Colonic mucosa (tissue), 4 donors: ENCODE data around the gene PTPRM. TPM values are rescaled to one million over a fixed set of nuclear protein-coding genes. Genes with fewer than 3 reads are reported as not detected.

Experiments used
- DNase-seq: peaks from one replicate; pipeline ENCODE4 v3.0.0-alpha.2; 2020
- H3K27ac ChIP-seq: fragments of 200-600 bp; one replicate; pipeline ENCODE4 v1.8.0; 2021
- H3K27me3 ChIP-seq: fragments of 200-600 bp; one replicate; pipeline ENCODE4 v1.8.0; 2021
- H3K36me3 ChIP-seq: fragments of 200-600 bp; one replicate; pipeline ENCODE4 v1.8.0; 2021
- H3K4me1 ChIP-seq: fragments of 200-600 bp; one replicate; pipeline ENCODE4 v1.8.0; 2021; ENCODE audit warnings: mild to moderate bottlenecking
- H3K4me3 ChIP-seq: fragments of 200-600 bp; one replicate; pipeline ENCODE4 v1.8.0; 2021
- H3K9ac ChIP-seq, 2 donors: one replicate each; pipeline ENCODE4 v1.7.0; 2013; ENCODE audit warnings: control low read depth in 2 of 2, low read depth in 2 of 2, low read length in 2 of 2
- H3K9me3 ChIP-seq: fragments of 200-600 bp; one replicate; pipeline ENCODE4 v1.8.0; 2021
- intact Hi-C: fragments of 100-400 bp; cut with DNase I; formaldehyde crosslinking; loops from one replicate; pipeline ENCODE4 v1.14.1; 2022
- total RNA-seq, 2 donors: library from RNA; stranded (reverse); fragmentation: NEBNext Ultra II Directional in 1 of 2; extraction: Animal tissue kit (Norgen Biotek cat#: 25700) in 1 of 2; gene quantifications; one replicate each; pipeline ENCODE4 v1.2.1, GENCODE V29; 2021
- TF ChIP-seq, protein P1 (sequence below): fragments of 200-600 bp; IDR thresholded peaks from one replicate; pipeline ENCODE4 v1.8.0; 2022; ENCODE audit warnings: antibody characterized with exemption, mild to moderate bottlenecking
- donor health status: healthy.
- donor health status: DM: no; HTN: no; CAD: no.
- donor health status: DM: no; HTN: no; CAD: no.

The PTPRM gene
- total RNA-seq, 2 donors from 2014 or later, result 8.1 to 13.9 TPM

- no peaks in the 10 kb centered on the region for H3K9me3 ChIP-seq
- DNase-seq, result no peak
- intact Hi-C loops, result no loop called here
- TF ChIP-seq, protein P1, sequence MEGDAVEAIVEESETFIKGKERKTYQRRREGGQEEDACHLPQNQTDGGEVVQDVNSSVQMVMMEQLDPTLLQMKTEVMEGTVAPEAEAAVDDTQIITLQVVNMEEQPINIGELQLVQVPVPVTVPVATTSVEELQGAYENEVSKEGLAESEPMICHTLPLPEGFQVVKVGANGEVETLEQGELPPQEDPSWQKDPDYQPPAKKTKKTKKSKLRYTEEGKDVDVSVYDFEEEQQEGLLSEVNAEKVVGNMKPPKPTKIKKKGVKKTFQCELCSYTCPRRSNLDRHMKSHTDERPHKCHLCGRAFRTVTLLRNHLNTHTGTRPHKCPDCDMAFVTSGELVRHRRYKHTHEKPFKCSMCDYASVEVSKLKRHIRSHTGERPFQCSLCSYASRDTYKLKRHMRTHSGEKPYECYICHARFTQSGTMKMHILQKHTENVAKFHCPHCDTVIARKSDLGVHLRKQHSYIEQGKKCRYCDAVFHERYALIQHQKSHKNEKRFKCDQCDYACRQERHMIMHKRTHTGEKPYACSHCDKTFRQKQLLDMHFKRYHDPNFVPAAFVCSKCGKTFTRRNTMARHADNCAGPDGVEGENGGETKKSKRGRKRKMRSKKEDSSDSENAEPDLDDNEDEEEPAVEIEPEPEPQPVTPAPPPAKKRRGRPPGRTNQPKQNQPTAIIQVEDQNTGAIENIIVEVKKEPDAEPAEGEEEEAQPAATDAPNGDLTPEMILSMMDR, result no peak
- H3K4me3 ChIP-seq, result no peak overlapping the region
- no peak overlapping the region for H3K27ac ChIP-seq
- H3K36me3 ChIP-seq, result no peaks in the 10 kb centered on the region
- no peaks in the 10 kb centered on the region for H3K4me1 ChIP-seq
- no peaks in the 10 kb centered on the region for H3K27me3 ChIP-seq
- no peak overlapping the region for H3K9ac ChIP-seq
These were observed 352.4 kb downstream of the PTPRM start for GRCh38 chr18:7919565-7919964.

DNA sequence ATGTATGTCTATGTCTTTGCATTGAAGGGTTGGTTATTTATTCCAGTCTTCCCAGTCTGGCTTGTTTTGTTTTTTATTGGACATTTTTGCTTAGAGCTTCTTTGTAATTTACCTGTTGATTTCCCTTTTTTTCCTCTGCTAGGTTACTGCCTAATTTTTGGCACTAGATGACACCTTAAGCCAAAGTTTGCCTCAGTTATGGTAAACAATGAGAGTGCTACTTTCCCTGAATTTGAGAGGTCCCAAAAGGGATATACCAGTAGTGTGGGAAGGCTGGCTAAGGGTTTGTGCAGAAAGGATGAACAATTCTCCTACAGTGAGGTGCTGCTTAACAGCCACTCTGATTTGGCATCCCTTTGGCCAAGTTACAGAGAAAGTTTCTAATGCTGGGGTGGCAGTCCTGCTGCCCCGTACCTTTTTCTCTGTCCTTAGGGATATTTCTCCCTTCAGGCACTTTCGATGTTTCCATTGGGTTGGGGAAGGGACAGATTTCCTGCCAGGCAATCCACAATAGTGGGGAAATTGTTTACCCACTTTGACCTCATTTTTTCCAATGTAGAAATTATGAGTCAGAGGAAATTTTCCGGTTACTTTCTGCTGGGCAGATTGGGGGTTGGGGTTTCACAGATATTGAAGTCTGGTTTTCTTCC is 354.9 kb downstream of the PTPRM start:
- no peak overlapping the region for H3K27ac ChIP-seq
- H3K27me3 ChIP-seq, result no peaks in the 10 kb centered on the region
- H3K36me3 ChIP-seq, result no peaks in the 10 kb centered on the region
- no peak for DNase-seq
- no peak overlapping the region for H3K4me3 ChIP-seq
- no peaks in the 10 kb centered on the region for H3K4me1 ChIP-seq
- TF ChIP-seq, protein P1, result no peak
- no peaks in the 10 kb centered on the region for H3K9me3 ChIP-seq
- H3K9ac ChIP-seq, result no peak overlapping the region
- intact Hi-C loops, result no loop called here

- no peak for DNase-seq
- no peaks in the 10 kb centered on the region for H3K4me1 ChIP-seq
- H3K9ac ChIP-seq, result no peak overlapping the region
- H3K4me3 ChIP-seq, result no peak overlapping the region
- no peaks in the 10 kb centered on the region for H3K36me3 ChIP-seq
- H3K27ac ChIP-seq, result no peak overlapping the region
- H3K9me3 ChIP-seq, result no peaks in the 10 kb centered on the region
- TF ChIP-seq, protein P1, result no peak
- intact Hi-C loops, result no loop called here
- H3K27me3 ChIP-seq, result no peaks in the 10 kb centered on the region
These were observed 356.0 kb downstream of the PTPRM start for GRCh38 chr18:7923105-7923504.

GRCh38 chr18:7924616-7925015 is 357.5 kb downstream of the PTPRM start:
- TF ChIP-seq, protein P1, result no peak
- Histone ChIP-seq H3K9me3 (no peaks in the 10 kb centered on the region), H3K4me1 (no peaks in the 10 kb centered on the region), H3K27me3 (no peaks in the 10 kb centered on the region), H3K9ac (no peak overlapping the region), H3K4me3 (no peak overlapping the region), H3K27ac (no peak overlapping the region), H3K36me3 (no peaks in the 10 kb centered on the region)
- intact Hi-C loops, result no loop called here
- DNase-seq, result no peak

- H3K27ac ChIP-seq, result no peak overlapping the region
- H3K36me3 ChIP-seq, result no peaks in the 10 kb centered on the region
- H3K4me3 ChIP-seq, result no peak overlapping the region
- no peak for DNase-seq
- H3K4me1 ChIP-seq, result no peaks in the 10 kb centered on the region
- intact Hi-C loops, result no loop called here
- no peaks in the 10 kb centered on the region for H3K9me3 ChIP-seq
- no peaks in the 10 kb centered on the region for H3K27me3 ChIP-seq
- no peak overlapping the region for H3K9ac ChIP-seq
- TF ChIP-seq, protein P1, result peak; percentile 16
These were observed 359.4 kb downstream of the PTPRM start for GRCh38 chr18:7926526-7926925.
